HG03457 (cell line): ENCODE measurements around the gene SPTBN2.

ENCODE experiments used
- ATAC-seq: cut with Tn5 transposase; IDR thresholded peaks from one replicate; pipeline ENCODE4 v1.9.1; 2021; ENCODE audit warnings: moderate number of reproducible peaks; ENCODE audit not compliant: unreplicated experiment

SPTBN2 gene

GRCh38 chr11:66686801-66687750, 41.9 kb downstream of the SPTBN2 start:
- no peak for ATAC-seq

DNA sequence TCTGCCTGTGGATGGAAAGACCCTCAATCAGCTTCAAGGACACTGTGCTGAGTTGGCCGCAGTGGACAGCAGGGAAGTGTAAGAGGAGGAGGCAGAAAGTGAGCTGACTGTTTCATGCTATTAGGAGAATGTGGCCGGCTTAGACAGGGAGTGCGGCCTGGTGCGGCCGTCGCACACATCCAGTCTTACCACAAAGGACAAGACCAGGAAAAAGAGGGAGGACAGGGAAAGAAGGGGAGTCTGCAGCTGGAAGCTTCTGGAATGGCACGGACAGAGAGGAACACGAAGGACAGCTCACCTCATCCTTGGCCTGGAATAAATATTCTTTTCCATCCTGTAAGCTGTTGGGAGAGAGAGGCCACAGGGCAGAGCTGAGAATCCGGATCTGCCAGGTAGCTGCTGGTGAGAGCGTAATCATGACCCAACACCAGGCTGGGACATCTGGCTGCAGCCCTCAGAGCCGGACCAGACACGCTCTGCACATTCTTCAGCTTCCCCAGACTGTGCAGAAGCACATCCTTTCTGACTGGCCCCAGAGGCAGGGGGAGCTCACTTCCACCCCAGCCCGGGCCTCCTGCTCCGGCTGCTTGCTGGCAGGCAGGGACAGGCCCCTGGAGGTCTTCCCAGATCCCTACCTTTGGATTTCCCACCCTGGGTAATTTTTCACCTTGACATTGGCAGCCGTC, 42.8 kb downstream of the SPTBN2 start:
- ATAC-seq: no peak

GRCh38 chr11:66685276-66686099, 43.5 kb downstream of the SPTBN2 start:
- no peak for ATAC-seq

- ATAC-seq: no peak
Measured at GRCh38 chr11:66684635-66685034, 44.4 kb downstream of the SPTBN2 start.

- ATAC-seq: no peak
Measured at GRCh38 chr11:66683877-66684276, 45.1 kb downstream of the SPTBN2 start.

- ATAC-seq: no peak
Measured at GRCh38 chr11:66680966-66681645, 47.9 kb downstream of the SPTBN2 start.

DNA sequence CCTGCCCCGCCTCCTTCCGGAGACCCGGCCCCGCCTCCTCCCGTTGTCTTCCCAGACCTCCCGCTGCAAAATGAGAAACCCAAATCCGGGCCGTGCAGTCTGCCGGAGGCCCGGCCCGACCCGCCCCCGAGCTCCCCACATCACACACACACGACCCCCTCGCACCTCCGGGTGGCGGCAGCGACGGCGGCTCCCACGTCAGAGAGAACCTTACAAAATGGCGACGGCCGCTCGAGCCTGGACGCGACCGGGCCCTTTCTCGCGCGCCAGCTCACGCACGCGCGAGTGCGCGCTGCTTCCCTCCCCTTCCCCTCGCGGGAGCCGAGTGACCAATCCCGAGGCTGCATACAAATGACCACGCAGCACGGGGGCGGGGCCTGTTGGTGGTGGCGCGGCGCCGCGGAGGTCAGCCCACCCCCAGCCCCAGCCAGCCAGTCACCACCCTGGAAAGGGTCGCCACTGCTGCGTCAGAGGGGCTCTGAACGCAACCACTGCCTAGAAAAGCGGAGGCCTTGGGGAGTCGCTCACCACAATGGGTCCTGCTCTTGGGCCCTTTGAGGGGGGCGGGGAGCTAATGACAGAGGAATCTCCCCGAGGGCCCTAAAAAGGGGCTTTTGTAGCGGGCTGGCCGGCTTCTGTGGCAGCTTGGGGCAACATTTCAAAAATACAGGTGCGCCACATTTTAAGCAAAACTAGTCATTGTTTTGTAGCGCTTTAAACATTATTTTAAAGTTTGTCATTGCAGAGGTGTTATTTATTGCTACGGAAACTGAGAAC, 51.2 kb downstream of the SPTBN2 start, which contains the start of gene RBM4B:
TSS of gene RBM4B (minus strand) at position 289 of the 777 bp plus-strand sequence. CDS start 808 bp downstream, outside the sequence.
- peak; percentile 65 for ATAC-seq

GRCh38 chr11:66676931-66677598, 52.0 kb downstream of the SPTBN2 start:
- no peak for ATAC-seq

DNA sequence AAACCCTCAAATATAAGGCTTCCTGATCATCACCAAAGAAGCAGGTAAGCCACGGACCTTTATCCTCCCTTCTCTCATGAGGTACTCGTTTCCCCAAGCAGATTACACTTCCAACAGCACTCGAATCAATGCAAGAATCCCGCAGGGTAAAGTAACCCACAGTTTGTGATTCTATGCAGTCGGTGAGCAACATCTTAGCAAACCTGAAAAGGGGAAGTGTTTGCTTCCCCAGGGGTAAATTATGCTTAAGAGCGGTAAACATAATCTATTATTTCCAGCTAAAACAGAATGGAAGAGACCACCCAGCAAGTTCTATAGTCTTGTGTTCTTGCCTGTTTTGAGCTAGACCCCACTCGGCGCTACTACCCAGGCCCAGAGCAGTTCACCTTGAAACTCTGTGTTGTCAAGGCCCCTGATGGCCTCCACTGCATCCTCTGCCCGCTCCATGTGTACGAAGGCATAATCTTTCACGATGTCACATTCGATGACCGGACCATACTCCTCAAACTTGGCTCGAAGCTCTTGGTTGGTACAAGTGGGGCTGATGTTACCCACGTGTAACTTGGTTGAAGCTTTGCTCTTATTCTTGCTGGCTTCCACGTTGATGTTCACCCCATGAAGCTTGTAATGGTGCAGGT, 52.6 kb downstream of the SPTBN2 start:
- no peak for ATAC-seq

DNA sequence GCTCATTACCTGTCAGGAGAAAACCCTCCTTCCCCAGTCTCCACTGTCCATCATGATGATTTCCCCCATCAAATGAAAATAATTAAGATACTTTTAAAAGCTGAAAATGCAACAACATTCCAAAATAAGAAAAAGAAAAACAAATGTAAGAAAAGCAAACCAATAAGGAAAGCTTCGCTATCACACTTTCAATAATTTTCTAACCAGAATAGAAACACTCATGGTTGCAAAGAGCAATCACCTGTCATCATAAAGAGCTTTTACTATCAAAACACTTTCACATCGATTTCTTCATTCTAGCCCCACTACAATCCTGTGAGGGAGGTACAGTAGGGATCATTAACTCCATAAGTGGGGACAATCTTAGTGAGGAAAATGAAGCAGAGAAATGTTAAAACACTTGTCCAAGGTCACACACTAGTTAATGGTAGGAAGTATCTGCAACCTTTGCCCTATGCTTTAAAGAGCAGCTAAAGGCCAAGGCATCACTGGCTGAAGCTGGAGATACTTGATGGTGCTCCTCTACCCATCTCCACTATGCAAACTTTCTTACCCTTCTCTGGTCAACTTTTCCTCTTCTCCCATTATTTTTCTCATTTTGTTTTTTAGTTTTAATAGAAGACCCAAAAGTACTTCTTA, 53.9 kb downstream of the SPTBN2 start:
- ATAC-seq: no peak

DNA sequence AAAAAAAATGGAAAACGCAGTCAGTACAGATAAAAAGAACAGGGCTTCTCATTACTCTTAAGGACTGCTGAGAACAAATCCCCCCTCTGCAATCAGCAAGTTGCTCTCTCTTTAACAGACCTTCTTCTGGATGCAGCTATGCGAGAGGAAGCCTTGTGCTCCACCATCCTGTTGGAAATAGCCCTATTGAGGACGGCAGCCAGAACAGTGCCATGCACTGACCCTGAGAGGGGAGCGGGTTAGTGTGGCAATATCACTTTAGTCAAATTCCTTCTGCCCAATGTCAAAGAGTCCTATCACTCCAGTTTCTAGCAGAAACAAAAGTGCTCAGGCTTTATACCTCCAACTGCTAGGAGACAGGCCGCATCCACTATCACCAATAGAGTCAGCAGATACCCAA, 58.2 kb downstream of the SPTBN2 start:
- ATAC-seq: no peak

- ATAC-seq: no peak
Measured at GRCh38 chr11:66665369-66665768, 63.6 kb downstream of the SPTBN2 start.

GRCh38 chr11:66663741-66664296, 65.2 kb downstream of the SPTBN2 start:
- ATAC-seq: no peak

DNA sequence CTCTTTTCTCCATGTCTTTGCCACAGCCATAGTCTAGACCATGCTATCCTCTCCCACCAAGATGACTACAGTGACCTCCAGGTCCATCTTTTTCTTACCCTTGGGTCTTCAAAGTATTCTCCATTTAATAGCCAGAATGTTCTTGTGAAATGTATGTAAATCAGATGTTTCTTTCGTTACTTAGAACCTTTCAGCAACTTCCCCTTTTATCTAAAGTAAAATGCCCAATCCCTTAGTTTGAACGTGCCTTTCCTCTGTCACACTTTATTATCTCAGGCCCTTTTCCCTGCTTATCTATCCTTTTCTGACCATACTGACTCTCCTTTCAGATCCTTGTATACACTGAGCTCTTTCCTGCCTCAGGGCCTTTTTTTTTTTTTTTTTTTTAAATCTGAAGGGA, 69.3 kb downstream of the SPTBN2 start:
- ATAC-seq: no peak

DNA sequence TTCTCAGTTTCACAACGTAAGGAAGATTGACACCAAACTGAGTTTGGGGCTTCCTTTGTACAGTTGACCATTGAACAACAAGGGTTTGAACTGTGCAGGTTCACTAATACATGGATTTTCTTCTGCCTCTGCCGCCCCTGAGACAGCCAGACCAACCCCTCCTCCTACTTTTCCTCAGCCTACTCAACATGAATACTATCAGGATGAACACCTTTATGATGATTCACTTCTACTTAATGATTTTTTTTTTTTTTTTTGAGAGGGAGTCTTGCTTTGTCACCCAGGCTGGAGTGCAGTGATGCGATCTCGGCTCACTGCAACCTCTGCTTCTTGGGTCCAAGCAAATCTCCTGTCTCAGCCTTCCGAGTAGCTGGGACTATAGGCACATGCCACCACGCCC, 75.9 kb downstream of the SPTBN2 start:
- no peak for ATAC-seq

- no peak for ATAC-seq
Measured at GRCh38 chr11:66652651-66653050, 76.4 kb downstream of the SPTBN2 start.

- ATAC-seq: no peak
Measured at GRCh38 chr11:66651016-66651415, 78.0 kb downstream of the SPTBN2 start.

- no peak for ATAC-seq
Measured at GRCh38 chr11:66649903-66650302, 79.1 kb downstream of the SPTBN2 start.
